Upper lobe of left lung (tissue), 4 donors: ENCODE results near the gene VENTX.

Experiments
- EP300 ChIP-seq, 4 donors: sonication (generic); formaldehyde crosslinking; IDR thresholded peaks; one replicate each; pipeline ENCODE4 v1.5.1; 2017; ENCODE audit warnings: antibody characterized with exemption in 4 of 4, control low read depth in 2 of 4
- POLR2A ChIP-seq, 4 donors: fragments of 450-650 bp; IDR thresholded peaks; one replicate each; pipeline ENCODE4 v1.5.1; 2016 to 2017; ENCODE audit warnings: antibody characterized with exemption in 4 of 4, mild to moderate bottlenecking in 2 of 4
- POLR2AphosphoS5 ChIP-seq, 2 donors: sonication (generic); formaldehyde crosslinking; IDR thresholded peaks; one replicate each; pipeline ENCODE4 v1.5.1; 2017; ENCODE audit warnings: antibody characterized with exemption in 2 of 2
- TF ChIP-seq, protein P1 (sequence below), 6 experiments: fragments of 450-650 bp in 4 of 6; fragments of 200-600 bp in 2 of 6; sonication (generic) in 2 of 6; IDR thresholded peaks; one replicate each; pipeline ENCODE4 v1.5.1; 2016 to 2019; ENCODE audit warnings: antibody characterized with exemption in 6 of 6

DNA sequence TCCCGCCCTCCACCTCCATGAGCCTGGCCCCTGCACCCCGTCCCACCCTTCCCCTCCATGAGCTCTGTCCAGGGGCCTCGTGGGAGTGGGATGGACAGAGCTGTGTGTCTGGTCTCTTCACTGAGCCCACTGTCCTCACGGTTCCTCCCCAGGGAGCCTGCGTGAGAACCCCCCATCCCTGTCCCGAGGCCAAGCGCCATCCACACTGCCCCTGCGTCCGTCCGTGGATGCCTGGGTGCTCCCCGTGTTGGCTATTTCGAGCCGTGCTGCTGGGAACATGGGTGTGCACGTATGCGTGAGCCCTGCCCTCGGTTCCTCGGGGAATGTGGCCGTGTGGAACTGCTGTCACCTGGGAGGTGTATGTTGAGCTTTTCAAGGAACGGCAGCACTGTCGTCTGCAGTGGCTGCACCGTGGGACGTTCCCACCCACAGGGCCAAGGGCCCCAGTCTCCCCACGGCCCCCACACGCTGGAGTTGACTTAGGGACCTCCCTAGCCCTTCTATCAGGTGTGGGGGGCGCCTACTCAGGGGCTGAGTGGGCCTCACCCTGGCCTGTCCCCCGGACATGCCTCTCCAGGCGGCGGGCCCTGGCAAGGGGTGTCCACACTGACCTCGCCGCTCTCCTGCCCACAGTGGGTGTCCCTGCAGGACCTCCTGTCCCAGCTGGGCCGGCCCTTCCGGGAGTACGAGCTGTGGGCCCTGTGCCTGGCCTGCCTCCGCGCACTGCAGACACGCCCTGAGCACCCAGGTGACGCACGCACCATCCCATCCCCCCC lies 49.6 kb upstream of the VENTX start:
- TF ChIP-seq EP300 (IDR thresholded peaks at IDR 0.05) (no peak), POLR2AphosphoS5 (IDR thresholded peaks at IDR 0.05) (no peak), POLR2A (IDR thresholded peaks at IDR 0.05) (no peak)
- TF ChIP-seq, protein P1, sequence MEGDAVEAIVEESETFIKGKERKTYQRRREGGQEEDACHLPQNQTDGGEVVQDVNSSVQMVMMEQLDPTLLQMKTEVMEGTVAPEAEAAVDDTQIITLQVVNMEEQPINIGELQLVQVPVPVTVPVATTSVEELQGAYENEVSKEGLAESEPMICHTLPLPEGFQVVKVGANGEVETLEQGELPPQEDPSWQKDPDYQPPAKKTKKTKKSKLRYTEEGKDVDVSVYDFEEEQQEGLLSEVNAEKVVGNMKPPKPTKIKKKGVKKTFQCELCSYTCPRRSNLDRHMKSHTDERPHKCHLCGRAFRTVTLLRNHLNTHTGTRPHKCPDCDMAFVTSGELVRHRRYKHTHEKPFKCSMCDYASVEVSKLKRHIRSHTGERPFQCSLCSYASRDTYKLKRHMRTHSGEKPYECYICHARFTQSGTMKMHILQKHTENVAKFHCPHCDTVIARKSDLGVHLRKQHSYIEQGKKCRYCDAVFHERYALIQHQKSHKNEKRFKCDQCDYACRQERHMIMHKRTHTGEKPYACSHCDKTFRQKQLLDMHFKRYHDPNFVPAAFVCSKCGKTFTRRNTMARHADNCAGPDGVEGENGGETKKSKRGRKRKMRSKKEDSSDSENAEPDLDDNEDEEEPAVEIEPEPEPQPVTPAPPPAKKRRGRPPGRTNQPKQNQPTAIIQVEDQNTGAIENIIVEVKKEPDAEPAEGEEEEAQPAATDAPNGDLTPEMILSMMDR (IDR thresholded peaks at IDR 0.05), result no peak
